Fibroblast of mammary gland (primary cell): ENCODE data around the gene AXIN2.
A peak's percentile ranks its signal among the peaks of the same experiment; 100 is the strongest.

Experiments used
- DNase-seq: peaks from one replicate; pipeline ENCODE4 v3.0.0-alpha.2; 2010; ENCODE audit warnings: low read depth
- H3K4me3 ChIP-seq: 2 replicates; pipeline ENCODE4 v1.5.1; 2011; ENCODE audit warnings: low read depth, mild to moderate bottlenecking, low read length, moderate library complexity; ENCODE audit not compliant: control insufficient read depth
- CTCF ChIP-seq: conservative IDR thresholded peaks from 2 replicates; pipeline ENCODE4 v1.5.1; 2011; ENCODE audit warnings: low read depth, low read length, inconsistent platforms; ENCODE audit not compliant: control insufficient read depth, insufficient read depth

AXIN2 gene

GRCh38 chr17:65558683-65559460, 2.6 kb downstream of the AXIN2 start:
- peak overlapping the region; percentile 60 for H3K4me3 ChIP-seq
- no peak for DNase-seq
- TF ChIP-seq CTCF: no peak

DNA sequence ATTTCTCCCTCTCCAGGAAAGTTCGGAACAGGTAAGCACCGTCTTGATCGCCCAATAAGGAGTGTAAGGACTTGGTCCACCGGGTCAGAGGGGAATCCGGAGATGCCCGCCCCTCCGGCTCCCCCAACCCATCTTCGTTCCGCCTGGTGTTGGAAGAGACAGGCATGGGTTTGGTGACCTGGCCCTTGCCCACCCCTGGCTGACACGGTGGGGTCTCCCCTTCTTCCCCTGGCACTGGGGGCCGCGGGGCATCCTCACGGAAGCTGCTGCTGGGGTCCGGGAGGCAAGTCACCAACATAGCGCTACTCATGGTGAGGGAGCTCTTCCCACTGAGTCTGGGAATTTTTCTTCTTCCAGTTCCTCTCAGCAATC, 3.2 kb downstream of the AXIN2 start:
- DNase-seq: no peak
- TF ChIP-seq CTCF: no peak
- no peak overlapping the region for H3K4me3 ChIP-seq

- H3K4me3 ChIP-seq: no peak overlapping the region
- DNase-seq: peak; percentile 69
- TF ChIP-seq CTCF: no peak
Measured at GRCh38 chr17:65557349-65558310, 3.8 kb downstream of the AXIN2 start.

- H3K4me3 ChIP-seq: no peak overlapping the region
- TF ChIP-seq CTCF: no peak
- no peak for DNase-seq
Measured at GRCh38 chr17:65556910-65557348, 4.5 kb downstream of the AXIN2 start.

GRCh38 chr17:65556014-65556909, 5.2 kb downstream of the AXIN2 start:
- DNase-seq: peak; percentile 66

More at GRCh38 chr17:65556014-65556909, 5.2 kb downstream of the AXIN2 start:
- TF ChIP-seq CTCF: peak; percentile 80
- no peak overlapping the region for H3K4me3 ChIP-seq
